Measurements from ENCODE around the gene ACSL5.
"Not testable (repeated sequence)": the region's sequence is repeated elsewhere in the genome, so short reads cannot be mapped to it uniquely, and the experiment has no call there.

ACSL5 gene

GRCh38 chr10:112372182-112372810 lies 1.6 kb upstream of the ACSL5 start:
- peaks cover 9 to 32% (median 29%) of the 10 kb centered on the region in 5 donors for H3K4me1 ChIP-seq (ENCODE audit: control insufficient read depth in 5 of 5, insufficient read depth in 5 of 5, low read length in 5 of 5)
- not testable (repeated sequence) for H3K9me3 ChIP-seq (ENCODE audit: control insufficient read depth in 5 of 5, low read length in 5 of 5); H3K9ac ChIP-seq (ENCODE audit: low read length in 5 of 5); H3K4me3 ChIP-seq (ENCODE audit: low read depth in 1 of 5, low read length in 5 of 5); H3K27me3 ChIP-seq (ENCODE audit: control insufficient read depth in 5 of 5, insufficient read depth in 4 of 5, low read length in 5 of 5); H3K27ac ChIP-seq (ENCODE audit: low read depth, low read length); H3K36me3 ChIP-seq (ENCODE audit: control insufficient read depth in 5 of 5, insufficient read depth in 5 of 5, low read length in 5 of 5)

DNA sequence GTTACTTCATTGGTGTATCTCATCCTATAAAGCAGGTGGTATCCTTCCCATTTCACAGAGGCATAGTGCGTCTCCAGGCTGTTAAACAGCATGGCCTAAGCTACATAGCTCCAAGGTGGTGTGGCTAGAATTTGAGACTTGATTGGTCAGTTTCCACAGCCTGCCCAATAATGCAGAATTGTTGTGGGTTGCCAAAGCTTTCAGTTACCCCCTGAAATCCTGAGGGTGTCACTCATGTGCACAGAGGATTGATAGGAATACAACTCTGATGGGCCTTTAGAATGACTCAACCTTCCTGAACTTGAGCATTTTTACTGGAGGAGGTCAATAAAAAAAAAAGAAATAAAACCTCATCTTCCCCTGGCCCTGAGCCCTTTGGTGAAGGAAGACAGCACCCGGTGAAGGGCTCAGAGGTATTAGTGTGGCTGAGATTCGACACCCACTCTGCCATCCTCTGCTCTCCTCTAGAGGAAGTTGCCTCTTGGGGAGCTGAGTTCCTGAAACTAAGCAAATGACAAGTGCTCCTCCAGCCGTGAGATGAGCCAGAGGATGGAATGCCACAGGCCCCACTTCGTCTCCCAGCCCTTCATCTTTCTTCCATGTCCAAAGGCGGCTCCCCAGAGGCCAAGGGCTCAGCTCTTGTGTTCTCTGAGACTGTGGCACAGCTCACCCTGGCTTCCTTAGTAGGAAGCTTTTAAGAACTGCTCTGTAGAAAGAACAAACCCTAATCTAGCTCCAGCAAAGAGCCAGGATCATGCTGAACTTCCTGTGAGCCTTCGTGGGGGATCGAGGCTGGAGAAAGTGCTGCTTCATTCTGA lies 1.0 kb downstream of the ACSL5 start:
- H3K36me3 ChIP-seq (ENCODE audit: control insufficient read depth in 5 of 5, insufficient read depth in 5 of 5, low read length in 5 of 5), result no peaks in the 10 kb centered on the region
- H3K4me1 ChIP-seq (ENCODE audit: control insufficient read depth in 5 of 5, insufficient read depth in 5 of 5, low read length in 5 of 5), result peaks cover 9 to 39% (median 27%) of the 10 kb centered on the region in 5 donors
- peak overlapping the region; percentile 64 to 93 (median 80) for H3K9ac ChIP-seq (ENCODE audit: low read length in 5 of 5)
- no peaks in the 10 kb centered on the region for H3K9me3 ChIP-seq (ENCODE audit: control insufficient read depth in 5 of 5, low read length in 5 of 5)
- H3K27ac ChIP-seq (ENCODE audit: low read depth, low read length), result peak overlapping the region; percentile 83
- H3K4me3 ChIP-seq (ENCODE audit: low read depth in 1 of 5, low read length in 5 of 5), result peak overlapping the region; percentile 57 to 81 (median 74)
- H3K27me3 ChIP-seq (ENCODE audit: control insufficient read depth in 5 of 5, insufficient read depth in 4 of 5, low read length in 5 of 5), result no peaks in the 10 kb centered on the region

GRCh38 chr10:112375721-112376395 lies 1.9 kb downstream of the ACSL5 start:
- Histone ChIP-seq H3K4me1 (ENCODE audit: control insufficient read depth in 5 of 5, insufficient read depth in 5 of 5, low read length in 5 of 5) (peaks cover 9 to 39% (median 27%) of the 10 kb centered on the region in 5 donors), H3K36me3 (ENCODE audit: control insufficient read depth in 5 of 5, insufficient read depth in 5 of 5, low read length in 5 of 5) (peaks cover 0 to 2% (median 0%) of the 10 kb centered on the region in 5 donors), H3K4me3 (ENCODE audit: low read depth in 1 of 5, low read length in 5 of 5) (peak overlapping the region; percentile 57 to 81 (median 74)), H3K27me3 (ENCODE audit: control insufficient read depth in 5 of 5, insufficient read depth in 4 of 5, low read length in 5 of 5) (no peaks in the 10 kb centered on the region), H3K9ac (ENCODE audit: low read length in 5 of 5) (peak overlapping the region; percentile 64 to 93 (median 80)), H3K9me3 (ENCODE audit: control insufficient read depth in 5 of 5, low read length in 5 of 5) (no peaks in the 10 kb centered on the region), H3K27ac (ENCODE audit: low read depth, low read length) (peak overlapping the region; percentile 83)

- H3K4me3 ChIP-seq (ENCODE audit: low read depth in 1 of 5, low read length in 5 of 5), result peak overlapping the region; percentile 57 to 81 (median 74)
- H3K27me3 ChIP-seq (ENCODE audit: control insufficient read depth in 5 of 5, insufficient read depth in 4 of 5, low read length in 5 of 5), result no peaks in the 10 kb centered on the region
- H3K9me3 ChIP-seq (ENCODE audit: control insufficient read depth in 5 of 5, low read length in 5 of 5), result no peaks in the 10 kb centered on the region
- H3K27ac ChIP-seq (ENCODE audit: low read depth, low read length), result peak overlapping the region; percentile 83
- H3K4me1 ChIP-seq (ENCODE audit: control insufficient read depth in 5 of 5, insufficient read depth in 5 of 5, low read length in 5 of 5), result peaks cover 9 to 39% (median 27%) of the 10 kb centered on the region in 5 donors
- H3K36me3 ChIP-seq (ENCODE audit: control insufficient read depth in 5 of 5, insufficient read depth in 5 of 5, low read length in 5 of 5), result peaks cover 0 to 2% (median 0%) of the 10 kb centered on the region in 5 donors
- peak overlapping the region; percentile 64 to 93 (median 80) for H3K9ac ChIP-seq (ENCODE audit: low read length in 5 of 5)
Measured at GRCh38 chr10:112376396-112376790, 2.5 kb downstream of the ACSL5 start.

- H3K27ac ChIP-seq (ENCODE audit: low read depth, low read length), result not testable (repeated sequence)
Measured at GRCh38 chr10:112377116-112377515, 3.2 kb downstream of the ACSL5 start.

DNA sequence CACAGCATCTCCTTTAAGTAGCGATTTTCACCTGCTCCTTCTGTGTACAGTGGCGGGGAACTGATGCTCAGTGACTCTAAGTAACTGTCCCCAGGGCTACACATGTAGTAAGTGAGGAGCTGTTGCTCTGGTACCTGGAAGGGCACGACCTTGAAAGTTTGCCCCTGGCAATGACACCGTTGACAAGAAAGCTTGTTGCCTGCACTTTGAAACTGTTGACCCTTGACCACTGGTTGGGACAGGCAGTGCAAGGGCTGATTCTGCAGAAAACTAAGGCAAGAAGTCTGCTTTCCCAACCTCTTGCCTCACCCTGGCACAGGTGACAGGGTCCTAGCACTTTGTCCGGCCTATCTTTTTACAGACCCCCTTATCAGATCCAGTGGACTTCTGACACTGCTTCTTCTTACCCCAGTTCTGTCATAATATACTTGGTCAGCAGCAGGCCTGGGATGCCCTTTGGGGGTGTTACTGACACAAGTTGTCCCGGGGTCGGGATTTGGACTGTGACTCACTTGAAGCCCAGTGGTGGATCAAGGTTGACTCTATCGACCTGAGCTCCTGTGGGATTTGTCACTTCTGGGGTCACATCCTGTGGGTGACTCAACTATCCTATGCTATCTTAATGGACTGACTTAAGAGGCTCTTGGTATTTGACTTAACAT lies 5.8 kb downstream of the ACSL5 start:
- Histone ChIP-seq H3K4me3 (ENCODE audit: low read depth in 1 of 5, low read length in 5 of 5) (no peak overlapping the region), H3K9ac (ENCODE audit: low read length in 5 of 5) (no peak overlapping the region), H3K9me3 (ENCODE audit: control insufficient read depth in 5 of 5, low read length in 5 of 5) (no peaks in the 10 kb centered on the region), H3K4me1 (ENCODE audit: control insufficient read depth in 5 of 5, insufficient read depth in 5 of 5, low read length in 5 of 5) (peaks cover 8 to 39% (median 32%) of the 10 kb centered on the region in 5 donors), H3K27me3 (ENCODE audit: control insufficient read depth in 5 of 5, insufficient read depth in 4 of 5, low read length in 5 of 5) (no peaks in the 10 kb centered on the region), H3K36me3 (ENCODE audit: control insufficient read depth in 5 of 5, insufficient read depth in 5 of 5, low read length in 5 of 5) (peaks cover 0 to 7% (median 0%) of the 10 kb centered on the region in 5 donors), H3K27ac (ENCODE audit: low read depth, low read length) (no peak overlapping the region)

More at GRCh38 chr10:112377116-112377515, 3.2 kb downstream of the ACSL5 start:
- Histone ChIP-seq H3K4me1 (ENCODE audit: control insufficient read depth in 5 of 5, insufficient read depth in 5 of 5, low read length in 5 of 5) (peaks cover 9 to 39% (median 27%) of the 10 kb centered on the region in 5 donors), H3K4me3 (ENCODE audit: low read depth in 1 of 5, low read length in 5 of 5) (peak overlapping the region in 2 of 5 donors; percentile 67 to 75)
- H3K9ac ChIP-seq (ENCODE audit: low read length in 5 of 5); H3K36me3 ChIP-seq (ENCODE audit: control insufficient read depth in 5 of 5, insufficient read depth in 5 of 5, low read length in 5 of 5); H3K9me3 ChIP-seq (ENCODE audit: control insufficient read depth in 5 of 5, low read length in 5 of 5); H3K27me3 ChIP-seq (ENCODE audit: control insufficient read depth in 5 of 5, insufficient read depth in 4 of 5, low read length in 5 of 5): not testable (repeated sequence)

- no peaks in the 10 kb centered on the region for H3K27me3 ChIP-seq (ENCODE audit: control insufficient read depth in 5 of 5, insufficient read depth in 4 of 5, low read length in 5 of 5)
- H3K27ac ChIP-seq (ENCODE audit: low read depth, low read length), result no peak overlapping the region
- peaks cover 0 to 13% (median 10%) of the 10 kb centered on the region in 5 donors for H3K4me1 ChIP-seq (ENCODE audit: control insufficient read depth in 5 of 5, insufficient read depth in 5 of 5, low read length in 5 of 5)
- H3K36me3 ChIP-seq (ENCODE audit: control insufficient read depth in 5 of 5, insufficient read depth in 5 of 5, low read length in 5 of 5), result peaks cover 0 to 7% (median 0%) of the 10 kb centered on the region in 5 donors
- peak overlapping the region in 1 of 5 donors; percentile 22 for H3K9ac ChIP-seq (ENCODE audit: low read length in 5 of 5)
- H3K4me3 ChIP-seq (ENCODE audit: low read depth in 1 of 5, low read length in 5 of 5), result no peak overlapping the region
- no peaks in the 10 kb centered on the region for H3K9me3 ChIP-seq (ENCODE audit: control insufficient read depth in 5 of 5, low read length in 5 of 5)
Measured at GRCh38 chr10:112382515-112383235, 8.8 kb downstream of the ACSL5 start.

- Histone ChIP-seq H3K9ac (ENCODE audit: low read length in 5 of 5) (no peak overlapping the region), H3K4me3 (ENCODE audit: low read depth in 1 of 5, low read length in 5 of 5) (no peak overlapping the region), H3K36me3 (ENCODE audit: control insufficient read depth in 5 of 5, insufficient read depth in 5 of 5, low read length in 5 of 5) (peaks cover 0 to 7% (median 0%) of the 10 kb centered on the region in 5 donors), H3K27ac (ENCODE audit: low read depth, low read length) (no peak overlapping the region), H3K27me3 (ENCODE audit: control insufficient read depth in 5 of 5, insufficient read depth in 4 of 5, low read length in 5 of 5) (no peaks in the 10 kb centered on the region), H3K4me1 (ENCODE audit: control insufficient read depth in 5 of 5, insufficient read depth in 5 of 5, low read length in 5 of 5) (peaks cover 0 to 10% (median 8%) of the 10 kb centered on the region in 5 donors), H3K9me3 (ENCODE audit: control insufficient read depth in 5 of 5, low read length in 5 of 5) (no peaks in the 10 kb centered on the region)
Measured at GRCh38 chr10:112383325-112383724, 9.4 kb downstream of the ACSL5 start.

DNA sequence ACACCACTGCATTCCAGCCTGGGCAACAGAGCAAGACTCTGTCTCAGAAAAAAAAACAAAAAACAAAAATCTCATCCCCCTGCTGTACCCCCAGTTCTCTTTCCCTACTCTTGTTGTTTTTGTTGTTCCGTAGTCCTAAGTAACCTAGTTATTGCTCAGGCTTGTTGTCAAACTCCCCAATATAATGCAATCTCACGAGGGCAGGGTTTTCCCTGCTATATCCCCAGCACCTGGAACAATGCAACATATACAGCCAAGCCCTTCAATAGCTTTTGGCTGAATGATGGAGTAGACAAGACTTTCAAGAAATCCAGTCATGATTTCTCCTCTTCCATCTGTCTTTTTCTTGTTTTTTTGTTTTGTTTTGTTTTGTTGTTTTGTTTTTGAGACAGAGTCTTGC lies 10.2 kb downstream of the ACSL5 start:
- Histone ChIP-seq H3K27ac (ENCODE audit: low read depth, low read length) (no peak overlapping the region), H3K36me3 (ENCODE audit: control insufficient read depth in 5 of 5, insufficient read depth in 5 of 5, low read length in 5 of 5) (peaks cover 0 to 7% (median 0%) of the 10 kb centered on the region in 5 donors), H3K9me3 (ENCODE audit: control insufficient read depth in 5 of 5, low read length in 5 of 5) (no peaks in the 10 kb centered on the region), H3K4me1 (ENCODE audit: control insufficient read depth in 5 of 5, insufficient read depth in 5 of 5, low read length in 5 of 5) (peaks cover 0 to 13% (median 7%) of the 10 kb centered on the region in 5 donors), H3K4me3 (ENCODE audit: low read depth in 1 of 5, low read length in 5 of 5) (no peak overlapping the region), H3K27me3 (ENCODE audit: control insufficient read depth in 5 of 5, insufficient read depth in 4 of 5, low read length in 5 of 5) (no peaks in the 10 kb centered on the region), H3K9ac (ENCODE audit: low read length in 5 of 5) (no peak overlapping the region)

Data from subcutaneous abdominal adipose tissue (tissue), 5 donors.